Glutamatergic neuron (in vitro differentiated cells): Measurements from ENCODE around the gene DIDO1. TPM values are rescaled to one million over a fixed set of nuclear protein-coding genes. Genes with fewer than 3 reads are reported as not detected.

Experiments used
- DNase-seq: peaks from one replicate; pipeline ENCODE4 v3.0.0; 2022
- H3K27ac Mint-ChIP-seq: one replicate; pipeline ENCODE4 v1.8.0; 2020; ENCODE audit warnings: mild to moderate bottlenecking, mixed read lengths, inconsistent platforms; ENCODE audit not compliant: unreplicated experiment
- H3K27me3 Mint-ChIP-seq: one replicate; pipeline ENCODE4 v1.8.0; 2020; ENCODE audit warnings: mild to moderate bottlenecking, moderate library complexity, mixed read lengths, inconsistent platforms; ENCODE audit not compliant: unreplicated experiment
- H3K36me3 Mint-ChIP-seq: one replicate; pipeline ENCODE4 v1.8.0; 2020; ENCODE audit warnings: mild to moderate bottlenecking, mixed read lengths, inconsistent platforms; ENCODE audit not compliant: unreplicated experiment
- H3K4me1 Mint-ChIP-seq: one replicate; pipeline ENCODE4 v1.8.0; 2020; ENCODE audit warnings: mild to moderate bottlenecking, low read depth, mixed read lengths, inconsistent platforms; ENCODE audit not compliant: unreplicated experiment
- H3K4me3 Mint-ChIP-seq: one replicate; pipeline ENCODE4 v1.8.0; 2020; ENCODE audit warnings: mild to moderate bottlenecking, mixed read lengths, inconsistent platforms; ENCODE audit not compliant: unreplicated experiment
- H3K9me3 Mint-ChIP-seq: one replicate; pipeline ENCODE4 v1.8.0; 2020; ENCODE audit warnings: mild to moderate bottlenecking, moderate library complexity, mixed read lengths, inconsistent platforms; ENCODE audit not compliant: unreplicated experiment
- CTCF ChIP-seq: fragments of 200-600 bp; sonication (generic); IDR thresholded peaks from one replicate; pipeline ENCODE4 v1.5.0; 2021; ENCODE audit not compliant: partially characterized antibody, unreplicated experiment
- total RNA-seq: library from RNA; stranded (reverse); fragmentation: NEBNext Ultra II Directional; extraction: Animal tissue kit (Norgen Biotek cat#: 25700); gene quantifications from one replicate; pipeline ENCODE4 v1.2.1, GENCODE V29; 2021; ENCODE audit not compliant: unreplicated experiment

DIDO1 gene
- total RNA-seq, 1 donor from 2014 or later: 77.8 TPM

- Mint-ChIP-seq H3K27ac (no peak overlapping the region), H3K4me3 (no peak overlapping the region), H3K9me3 (no peaks in the 10 kb centered on the region), H3K27me3 (peaks cover 5% of the 10 kb centered on the region), H3K36me3 (no peaks in the 10 kb centered on the region), H3K4me1 (peaks cover 1% of the 10 kb centered on the region)
- DNase-seq: no peak
- TF ChIP-seq CTCF: no peak
Observed at GRCh38 chr20:62955519-62956386, 29.4 kb upstream of the DIDO1 start.

DNA sequence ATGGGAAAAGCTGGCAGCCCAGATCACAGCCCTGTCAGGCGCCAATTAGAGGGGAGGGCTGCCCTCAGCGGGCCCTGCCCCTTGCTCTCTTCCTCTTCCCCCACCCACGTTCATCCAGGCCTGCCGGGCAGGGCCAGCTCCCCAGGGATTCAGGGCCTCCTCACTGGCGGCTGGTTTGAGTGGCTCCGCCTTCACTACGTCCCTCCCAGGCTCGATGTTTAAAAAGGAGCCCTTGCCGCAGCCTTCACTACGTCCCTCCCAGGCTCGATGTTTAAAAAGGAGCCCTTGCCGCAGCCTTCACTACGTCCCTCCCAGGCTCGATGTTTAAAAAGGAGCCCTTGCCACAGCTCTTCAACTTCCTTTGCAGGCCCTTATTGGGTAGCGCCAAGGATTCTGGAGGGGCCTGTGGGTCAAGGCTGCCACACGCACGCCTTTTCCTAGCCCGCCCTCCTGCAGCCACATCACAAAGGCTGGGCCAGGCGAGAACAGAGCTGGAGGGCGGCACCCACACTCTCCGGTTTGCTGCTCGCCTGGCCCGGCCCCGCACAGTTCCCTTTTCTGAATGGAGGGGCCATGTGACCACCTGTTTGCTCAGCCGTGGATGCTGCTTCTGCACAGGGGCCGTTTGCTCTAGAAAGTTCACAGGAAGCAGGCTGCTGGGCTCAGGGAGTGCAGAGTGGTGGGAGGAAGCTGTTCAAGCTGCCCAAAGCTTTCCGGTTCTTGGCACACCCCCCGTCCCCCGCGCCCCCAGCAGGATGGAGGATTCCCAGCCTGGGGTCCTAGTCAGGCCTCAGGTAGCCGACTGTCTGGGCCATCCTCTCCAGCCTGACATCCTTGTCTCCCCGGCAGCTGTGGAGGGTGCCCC is 27.8 kb upstream of the DIDO1 start:
- H3K4me3 Mint-ChIP-seq: no peak overlapping the region
- DNase-seq: peak; percentile 66
- no peaks in the 10 kb centered on the region for H3K9me3 Mint-ChIP-seq
- TF ChIP-seq CTCF: no peak
- peaks cover 7% of the 10 kb centered on the region for H3K27me3 Mint-ChIP-seq
- H3K4me1 Mint-ChIP-seq: peaks cover 1% of the 10 kb centered on the region
- peaks cover 6% of the 10 kb centered on the region for H3K36me3 Mint-ChIP-seq
- no peak overlapping the region for H3K27ac Mint-ChIP-seq

- peaks cover 12% of the 10 kb centered on the region for H3K36me3 Mint-ChIP-seq
- DNase-seq: peak; percentile 18
- TF ChIP-seq CTCF: no peak
- peaks cover 1% of the 10 kb centered on the region for H3K4me1 Mint-ChIP-seq
- no peaks in the 10 kb centered on the region for H3K9me3 Mint-ChIP-seq
- H3K27me3 Mint-ChIP-seq: peaks cover 7% of the 10 kb centered on the region
- no peak overlapping the region for H3K4me3 Mint-ChIP-seq
- no peak overlapping the region for H3K27ac Mint-ChIP-seq
Observed at GRCh38 chr20:62952968-62953838, 26.9 kb upstream of the DIDO1 start.

- DNase-seq: no peak
- H3K9me3 Mint-ChIP-seq: no peaks in the 10 kb centered on the region
- H3K27ac Mint-ChIP-seq: no peak within 1 kb of the TSS
- peaks cover 7% of the 10 kb centered on the region for H3K27me3 Mint-ChIP-seq
- no peak within 1 kb of the TSS for H3K4me3 Mint-ChIP-seq
- H3K4me1 Mint-ChIP-seq: peaks cover 1% of the 10 kb centered on the region
- H3K36me3 Mint-ChIP-seq: peaks cover 12% of the 10 kb centered on the region
- no peak for TF ChIP-seq CTCF
Observed at GRCh38 chr20:62952373-62952967, 26.2 kb upstream of the DIDO1 start, which contains the start of gene SLC17A9. TSS of gene SLC17A9 (plus strand) at chr20:62952709. CDS start at chr20:62952831, 122 bp downstream.
